Inflammatory macrophage treated with lipopolysaccharide for 4 hours (primary cell): ENCODE results near the gene ABL2.

ENCODE experiments used
- DNase-seq: peaks from one replicate; pipeline ENCODE4 v3.0.0-alpha.2; 2020

The ABL2 gene

DNA sequence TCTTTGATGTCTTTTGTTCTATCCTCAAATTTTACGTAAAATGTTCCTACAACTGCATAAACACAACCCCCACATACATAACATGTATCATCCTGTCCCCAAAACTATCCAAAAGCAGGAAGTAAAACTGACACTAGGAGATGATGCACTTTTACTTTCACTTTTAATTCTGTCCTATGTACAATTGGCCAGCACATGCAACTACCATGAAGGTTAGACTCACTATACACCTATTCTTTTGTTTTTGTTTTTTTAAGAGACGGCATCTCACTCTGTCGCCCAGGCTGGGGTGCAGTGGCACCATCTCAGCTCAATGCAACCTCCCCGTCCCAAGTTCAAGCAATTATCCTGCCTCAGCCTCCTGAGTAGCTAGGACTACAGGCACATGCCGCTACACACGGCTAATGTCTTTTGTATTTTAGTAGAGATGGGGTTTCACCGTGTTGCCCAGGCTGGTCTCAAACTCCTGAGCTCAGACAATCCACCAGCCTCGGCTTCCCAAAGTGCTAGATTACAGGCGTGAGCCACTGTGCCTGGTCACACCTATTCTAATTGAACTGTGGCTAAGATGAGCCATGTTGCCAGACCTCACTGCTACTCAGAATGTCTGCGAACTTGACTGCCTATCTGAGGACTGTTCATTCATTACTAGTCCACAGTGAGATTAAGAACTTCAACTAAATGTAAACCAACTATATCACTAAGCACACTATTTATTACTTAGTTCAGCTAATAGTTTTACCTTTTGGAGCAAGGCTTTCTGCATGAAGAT lies 99.6 kb downstream of the ABL2 start:
- DNase-seq = peak; percentile 87

GRCh38 chr1:179128520-179128919 lies 101.0 kb downstream of the ABL2 start:
- DNase-seq = no peak

DNA sequence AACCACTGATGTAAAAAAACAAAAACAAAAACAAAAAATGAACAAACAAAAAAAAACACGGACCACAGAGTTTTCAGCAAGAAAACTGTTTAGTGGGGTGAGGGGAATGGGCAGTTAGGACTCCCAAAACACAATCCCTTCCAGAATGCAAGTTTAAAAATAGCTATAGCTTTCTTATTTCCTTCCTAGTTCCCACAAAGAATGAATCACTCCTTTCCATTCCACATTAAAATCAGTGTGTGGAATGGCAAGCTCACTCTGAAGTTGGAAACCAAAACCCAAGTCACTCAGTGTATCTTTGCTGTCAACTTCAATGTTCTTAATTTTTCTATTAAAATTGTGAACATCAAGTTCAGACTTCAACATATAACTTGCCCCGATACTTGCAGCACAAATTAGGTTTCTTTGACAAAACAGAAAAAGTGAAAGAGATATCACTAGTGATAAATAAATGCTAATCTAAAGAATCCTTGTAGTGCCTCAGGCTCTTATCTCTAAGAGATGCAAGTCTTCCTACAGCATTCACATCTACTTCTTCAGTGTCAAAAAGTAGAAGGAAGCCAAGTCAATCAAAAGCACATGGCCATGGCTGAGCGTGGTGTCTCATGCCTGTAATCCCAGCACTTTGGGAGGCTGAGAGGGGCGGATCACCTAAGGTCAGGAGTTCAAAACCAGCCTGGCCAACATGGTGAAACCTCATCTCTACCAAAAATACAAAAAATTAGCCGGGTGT lies 102.1 kb downstream of the ABL2 start:
- no peak for DNase-seq

- DNase-seq = no peak
Measured at GRCh38 chr1:179126338-179127060, 103.0 kb downstream of the ABL2 start.

GRCh38 chr1:179124873-179125272 lies 104.6 kb downstream of the ABL2 start:
- no peak for DNase-seq

DNA sequence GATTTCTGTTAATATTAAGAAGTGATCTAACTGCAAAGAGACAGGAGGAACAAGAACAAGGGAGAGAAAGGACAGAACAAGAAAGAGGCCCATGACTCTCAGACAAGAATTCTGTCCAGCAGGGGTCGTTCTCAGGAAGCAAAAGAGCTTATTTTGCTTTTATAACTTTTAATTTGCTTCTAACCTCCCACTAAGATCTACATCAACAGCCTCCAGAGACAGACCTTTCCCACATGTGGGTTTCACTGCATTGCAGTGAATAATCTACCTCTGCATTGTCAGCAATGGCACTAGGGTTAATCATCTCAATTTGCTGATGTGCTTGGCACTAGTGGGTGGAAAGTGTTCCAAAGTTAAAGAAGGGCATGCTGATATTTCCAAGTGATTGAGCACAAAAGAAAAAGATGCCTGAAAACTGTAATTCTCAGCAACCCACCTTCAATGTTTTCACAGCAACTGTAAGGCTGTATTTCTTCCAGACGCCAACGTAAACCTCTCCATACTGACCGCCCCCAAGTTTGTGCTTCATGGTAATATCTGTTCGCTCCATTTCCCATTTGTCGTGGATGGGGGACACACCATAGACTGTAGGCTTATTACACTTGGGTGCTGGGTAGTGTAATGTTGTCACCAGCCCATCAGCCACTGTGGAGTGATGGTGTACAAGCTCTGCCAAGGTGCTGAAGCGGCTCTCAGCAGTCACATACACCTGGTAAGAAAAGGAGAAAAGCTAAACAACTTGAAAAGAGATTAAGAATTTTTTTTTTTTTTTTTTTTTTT lies 108.1 kb downstream of the ABL2 start:
- DNase-seq = peak; percentile 24

DNA sequence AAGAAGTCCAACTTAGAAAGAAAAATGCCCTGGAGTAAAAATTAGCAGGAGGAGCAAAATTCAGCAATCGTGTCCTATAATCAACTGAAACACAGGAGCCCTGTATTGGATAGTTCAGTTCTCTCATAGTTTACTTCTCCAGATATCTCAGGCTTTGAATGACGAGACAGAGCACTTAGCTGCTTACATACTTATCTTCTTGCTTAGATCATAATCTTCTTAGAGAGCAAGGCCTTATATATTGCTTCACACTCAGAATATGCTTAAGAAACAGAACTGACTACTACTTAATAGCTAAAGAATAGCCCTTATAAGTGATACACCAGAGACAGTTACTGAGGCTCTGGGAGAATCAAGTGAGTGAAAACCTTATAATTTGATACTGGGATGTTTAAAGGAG lies 108.7 kb downstream of the ABL2 start:
- no peak for DNase-seq

GRCh38 chr1:179119513-179119912 lies 110.0 kb downstream of the ABL2 start:
- DNase-seq = no peak

- no peak for DNase-seq
Measured at GRCh38 chr1:179115181-179115580, 114.3 kb downstream of the ABL2 start.

DNA sequence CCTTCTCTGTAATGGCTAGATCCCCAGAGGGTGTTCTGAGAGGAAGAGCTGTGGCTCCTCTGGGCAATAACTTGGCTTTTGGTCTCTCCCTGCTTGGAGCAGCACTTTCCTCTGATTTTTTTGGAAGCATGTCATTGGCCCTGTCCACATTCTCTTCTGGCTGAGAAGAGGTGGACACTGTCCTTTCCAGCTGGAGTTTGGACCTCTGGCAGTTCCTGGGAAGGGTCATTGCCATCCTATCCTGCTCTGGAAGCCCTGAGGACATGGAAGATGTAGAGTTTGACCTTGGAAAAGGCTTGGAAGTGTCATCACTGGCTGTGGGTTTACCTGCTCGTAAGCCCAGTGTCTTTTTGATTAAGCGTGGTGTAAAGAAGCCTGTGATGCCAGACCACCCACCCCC lies 120.8 kb downstream of the ABL2 start:
- no peak for DNase-seq

DNA sequence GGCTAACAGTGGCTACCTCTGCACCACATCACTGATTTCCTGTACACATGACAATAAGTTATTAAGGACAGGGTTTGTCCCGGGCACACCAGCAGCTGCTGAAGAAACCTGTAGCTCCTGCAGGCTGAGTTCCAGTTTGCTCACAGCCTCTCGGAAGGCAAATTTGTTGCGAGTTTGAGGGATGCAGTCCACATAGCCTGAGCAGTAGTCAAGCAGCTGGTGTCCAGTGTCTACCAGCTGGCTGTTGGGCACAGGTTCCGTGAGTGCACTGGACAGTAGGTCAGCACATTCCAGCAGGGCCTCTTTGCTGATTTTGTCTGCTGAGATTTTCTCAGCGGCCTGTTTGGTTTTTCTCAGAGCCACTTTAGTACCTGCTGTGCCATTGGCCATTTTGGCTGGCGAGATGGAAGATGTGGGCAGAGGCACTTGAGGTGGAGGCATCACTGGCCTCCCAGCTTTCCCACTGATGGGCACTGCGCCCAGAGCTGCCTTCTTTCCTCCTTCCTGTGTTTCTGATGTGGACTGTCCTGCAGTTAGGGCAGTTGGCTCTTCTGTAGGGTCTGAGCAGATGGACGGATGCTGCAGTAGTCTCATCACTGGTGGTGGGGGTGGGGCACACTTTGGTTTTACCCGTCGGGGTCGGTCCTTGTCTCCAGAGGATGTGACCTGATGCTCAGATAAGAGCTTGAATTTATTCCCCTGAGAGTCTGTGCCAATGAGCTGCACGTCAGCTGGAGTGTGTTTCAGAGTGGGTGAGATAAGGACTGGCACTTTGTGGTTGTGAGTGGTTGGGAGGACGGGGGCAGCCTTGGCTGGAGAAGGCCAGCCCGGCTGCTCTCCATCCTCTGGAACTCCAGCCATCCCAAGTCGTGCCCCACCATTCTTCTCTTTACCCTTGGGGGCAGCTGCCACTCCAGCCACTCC lies 121.5 kb downstream of the ABL2 start:
- no peak for DNase-seq

- no peak for DNase-seq
Measured at GRCh38 chr1:179105393-179105792, 124.1 kb downstream of the ABL2 start.

DNA sequence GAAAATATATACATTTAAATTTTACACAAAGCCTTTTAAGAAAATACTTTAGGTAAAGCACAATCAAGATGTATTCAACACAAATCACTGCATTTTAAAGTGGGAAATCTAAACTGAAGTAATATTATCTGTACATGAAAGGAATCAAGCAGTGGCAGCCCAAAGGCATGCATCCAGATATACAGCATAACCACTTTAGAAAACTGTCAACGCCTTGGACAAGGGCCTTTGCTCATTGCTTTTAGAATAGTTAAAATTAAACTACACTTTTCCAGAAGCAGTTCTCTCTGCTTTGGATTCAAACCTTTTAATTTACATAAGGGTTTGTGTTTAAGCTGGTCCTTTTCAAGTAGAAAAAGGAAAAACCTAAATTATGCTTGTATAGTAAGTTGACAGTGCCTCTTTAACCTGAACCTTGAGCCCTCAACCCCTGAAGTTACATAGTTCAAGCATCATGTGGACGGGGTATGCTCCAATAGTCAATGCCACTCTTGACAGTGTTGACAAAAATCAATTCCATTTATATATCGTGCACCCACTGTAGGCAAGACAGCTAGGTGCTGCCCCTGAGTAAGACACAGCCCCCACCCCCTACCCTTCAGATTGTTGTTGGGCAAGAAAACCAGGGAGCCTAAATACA lies 124.7 kb downstream of the ABL2 start:
- no peak for DNase-seq

- no peak for DNase-seq
Measured at GRCh38 chr1:179103999-179104398, 125.5 kb downstream of the ABL2 start.

DNA sequence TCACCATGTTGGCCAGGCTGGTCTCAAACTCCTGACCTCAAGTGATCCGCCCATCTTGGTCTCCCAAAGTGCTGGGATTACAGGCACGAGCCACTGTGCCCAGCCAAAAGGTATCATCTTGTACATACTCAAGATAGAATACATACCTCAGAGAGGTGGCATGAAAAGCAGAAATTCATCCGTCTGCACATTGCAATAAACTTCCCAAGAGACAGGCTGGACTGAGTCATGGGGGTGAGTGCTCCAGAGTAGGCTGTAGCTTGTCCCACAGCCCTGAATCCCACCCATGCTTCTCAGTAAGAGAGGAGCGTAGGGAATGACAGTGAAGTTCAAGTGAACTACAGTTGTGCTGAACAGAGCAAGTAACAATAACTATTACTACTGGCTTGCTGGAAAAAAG lies 127.9 kb downstream of the ABL2 start:
- no peak for DNase-seq

DNA sequence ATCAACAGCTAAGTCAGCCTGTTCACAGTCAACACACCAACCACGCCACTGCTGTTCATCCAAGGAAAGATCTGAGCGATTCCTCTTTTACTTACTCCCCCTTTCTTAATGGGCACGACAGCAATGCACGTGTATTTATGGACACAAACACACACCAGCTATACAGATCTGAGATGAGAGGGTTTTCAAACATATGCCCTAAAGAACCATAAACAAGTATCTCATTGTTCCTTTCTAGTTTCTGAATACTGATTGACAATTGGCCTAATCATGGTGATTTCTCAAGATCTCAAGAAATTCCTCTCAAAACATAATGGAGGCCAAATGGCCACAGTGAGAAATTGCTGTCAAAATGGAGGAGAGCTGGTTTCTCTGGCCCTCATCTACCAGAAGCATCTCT lies 129.6 kb downstream of the ABL2 start:
- DNase-seq = no peak

- no peak for DNase-seq
Measured at GRCh38 chr1:179095924-179096323, 133.6 kb downstream of the ABL2 start.

GRCh38 chr1:179095377-179095776 lies 134.1 kb downstream of the ABL2 start:
- no peak for DNase-seq

DNA sequence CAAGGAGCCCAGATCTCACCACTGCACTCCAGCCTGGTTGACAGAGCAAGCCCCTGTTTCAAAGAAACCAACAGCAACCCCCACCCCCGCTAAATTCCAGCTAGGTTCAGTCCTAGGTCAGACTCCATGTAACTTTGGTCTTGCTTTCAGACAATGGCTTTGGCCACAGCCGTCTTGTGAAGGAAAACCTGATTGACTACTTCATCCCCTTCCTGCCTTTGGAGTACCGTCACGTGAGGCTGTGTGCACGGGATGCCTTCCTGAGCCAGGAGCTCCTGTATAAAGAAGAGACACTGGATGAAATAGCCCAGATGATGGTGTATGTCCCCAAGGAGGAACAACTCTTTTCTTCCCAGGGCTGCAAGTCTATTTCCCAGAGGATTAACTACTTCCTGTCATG lies 134.7 kb downstream of the ABL2 start:
- DNase-seq = no peak

DNA sequence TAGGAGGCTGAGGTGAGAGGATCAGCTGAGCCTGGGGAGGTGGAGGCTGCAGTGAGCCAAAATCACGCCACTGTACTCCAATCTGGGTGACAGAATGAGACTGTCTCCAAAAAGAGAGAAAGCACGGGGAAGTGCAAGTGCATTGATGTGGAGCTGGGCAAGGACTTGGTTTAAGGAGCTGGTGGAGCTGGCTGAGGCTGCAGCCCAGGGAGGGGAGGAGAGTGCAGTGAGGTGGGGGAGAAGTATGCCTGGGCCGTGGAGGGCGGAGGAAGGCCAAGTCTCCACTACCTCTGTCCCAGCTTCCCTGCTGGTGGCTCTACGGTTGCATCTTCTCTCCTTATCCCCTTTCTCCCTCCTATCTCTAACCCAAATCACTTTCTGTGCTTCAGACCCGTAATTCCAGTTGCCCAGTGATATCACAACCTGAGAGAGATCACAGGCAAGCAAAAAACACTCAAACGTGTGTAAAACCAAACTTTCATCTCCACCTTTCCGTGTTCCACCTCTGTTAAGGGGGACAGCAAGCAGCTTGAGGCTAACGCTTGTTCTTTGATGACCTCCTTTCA lies 136.5 kb downstream of the ABL2 start:
- DNase-seq = no peak

DNA sequence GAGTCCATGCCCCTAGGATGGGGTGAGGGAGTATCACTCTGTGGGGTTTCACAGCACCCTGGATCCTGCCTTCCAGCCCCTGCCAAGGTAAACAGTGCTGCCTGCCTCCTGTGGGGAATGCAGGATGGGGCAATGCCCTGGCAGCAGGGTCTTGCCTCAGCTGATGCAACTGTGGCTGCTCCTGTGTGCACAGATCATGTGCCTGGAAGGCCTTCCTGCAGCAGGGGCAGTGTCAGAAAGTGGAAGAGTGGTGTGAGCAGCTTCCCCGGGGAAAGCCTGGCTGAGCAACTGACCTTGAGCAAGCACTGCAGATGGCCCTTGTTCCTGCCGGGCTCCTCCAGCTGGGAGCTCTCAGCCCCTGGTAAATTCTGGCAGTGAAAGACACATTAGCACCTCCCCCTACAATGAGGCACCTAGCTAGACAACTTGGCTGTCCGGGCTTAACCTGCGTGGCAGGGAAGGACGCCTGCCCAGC lies 137.7 kb downstream of the ABL2 start:
- DNase-seq = peak; percentile 67
